Measurements from ENCODE around the gene NUP98. TPM values are rescaled to one million over a fixed set of nuclear protein-coding genes. Genes with fewer than 3 reads are reported as not detected.

Gene NUP98
- total and polyA plus RNA-seq, 10 of the 15 experiments (the other 5 are each of a cell fraction or from before 2014, with no cell fraction given): 21.7 to 108 (median 78.9) TPM

DNA sequence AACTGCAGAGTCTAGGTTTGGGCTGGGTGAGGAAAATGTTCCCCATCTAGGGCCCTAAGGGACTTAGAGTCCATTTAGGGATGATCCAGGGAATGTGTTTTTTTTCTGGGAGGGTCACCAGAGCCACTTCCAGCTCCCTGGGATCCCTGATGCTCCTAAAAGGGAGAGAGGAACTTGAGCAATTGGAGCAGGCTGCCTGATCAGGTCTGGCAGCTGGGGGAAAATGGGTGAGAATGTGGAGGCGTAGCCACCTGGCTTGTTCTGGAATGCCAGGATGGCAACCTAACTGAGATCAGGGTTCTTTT, 12.2 kb upstream of the NUP98 start:
- Histone ChIP-seq H3K4me2 (ENCODE audit: control insufficient read depth, insufficient read depth) (no peak overlapping the region), H3K36me3 (ENCODE audit: control insufficient read depth in 2 of 2, insufficient read depth in 2 of 2, low read length in 1 of 2) (no peaks in the 10 kb centered on the region; a peak in 1 of 4 replicates), H4K20me1 (ENCODE audit: control insufficient read depth, insufficient read depth) (no peaks in the 10 kb centered on the region), H3K9ac (ENCODE audit: control insufficient read depth, insufficient read depth, low read length) (no peak overlapping the region), H3K4me1 (ENCODE audit: control insufficient read depth, insufficient read depth, low read length) (no peaks in the 10 kb centered on the region), H2AFZ (ENCODE audit: control insufficient read depth, low read depth, low read length) (no peak overlapping the region), H3K9me3 (replicated peaks; ENCODE audit: control insufficient read depth, insufficient read depth, low read length) (no peaks in the 10 kb centered on the region), H3K79me2 (ENCODE audit: control insufficient read depth, insufficient read depth, low read length) (no peaks in the 10 kb centered on the region), H3K27me3 (replicated peaks in 1 of 2; ENCODE audit: control insufficient read depth in 2 of 2, insufficient read depth in 2 of 2, low read length in 1 of 2) (no peaks in the 10 kb centered on the region), H3K4me3 (no peak overlapping the region), H3K27ac (ENCODE audit: control insufficient read depth, insufficient read depth) (no peak overlapping the region)
- RAD21 ChIA-PET (ENCODE audit: unreplicated experiment): interaction anchor here (1.0 to 4.4 kb wide), 12 partner anchors 8 to 263 kb away, joined by 3 to 25 read pairs (median 8); partner anchors contain the start of genes NUP98, RHOG and STIM1
- no peak for FAIRE-seq
- intact Hi-C loops (cut with micrococcal nuclease; ENCODE audit: unreplicated experiment) (no loop called here), in situ Hi-C loops (cut with MboI) (no loop called here)
- POLR2A ChIA-PET: interaction anchor here (0.6 to 1.9 kb wide), 5 partner anchors 26 to 263 kb away, joined by 3 to 5 read pairs (median 3); partner anchors contain the start of gene RHOG
- BruUV-seq (replicated peaks): no TSS peak
- CTCF ChIA-PET: interaction anchor here (0.5 to 4.5 kb wide), 36 partner anchors 10 to 820 kb away, joined by 3 to 44 read pairs (median 4); partner anchors contain the start of genes NUP98 and RHOG
- 100% methylated on average over 1 of the region's 1 CpG for WGBS (ENCODE audit: insufficient coverage, insufficient replicate concordance, low lambda C conversion rate, missing lambda C conversion rate)
- SMC1A ChIA-PET (ENCODE audit: uncharacterized antibody, unreplicated experiment): interaction anchor here (0.8 to 4.1 kb wide), 21 partner anchors 11 to 307 kb away, joined by 3 to 33 read pairs (median 4); partner anchors contain the start of genes NUP98 and RHOG
- DNase-seq (ENCODE audit: low read depth, low spot score): no peak
- no peak for ATAC-seq
- no peak for TF ChIP-seq ATF7 (IDR thresholded peaks at IDR 0.05; ENCODE audit: low read depth)
- TF ChIP-seq, protein P1, sequence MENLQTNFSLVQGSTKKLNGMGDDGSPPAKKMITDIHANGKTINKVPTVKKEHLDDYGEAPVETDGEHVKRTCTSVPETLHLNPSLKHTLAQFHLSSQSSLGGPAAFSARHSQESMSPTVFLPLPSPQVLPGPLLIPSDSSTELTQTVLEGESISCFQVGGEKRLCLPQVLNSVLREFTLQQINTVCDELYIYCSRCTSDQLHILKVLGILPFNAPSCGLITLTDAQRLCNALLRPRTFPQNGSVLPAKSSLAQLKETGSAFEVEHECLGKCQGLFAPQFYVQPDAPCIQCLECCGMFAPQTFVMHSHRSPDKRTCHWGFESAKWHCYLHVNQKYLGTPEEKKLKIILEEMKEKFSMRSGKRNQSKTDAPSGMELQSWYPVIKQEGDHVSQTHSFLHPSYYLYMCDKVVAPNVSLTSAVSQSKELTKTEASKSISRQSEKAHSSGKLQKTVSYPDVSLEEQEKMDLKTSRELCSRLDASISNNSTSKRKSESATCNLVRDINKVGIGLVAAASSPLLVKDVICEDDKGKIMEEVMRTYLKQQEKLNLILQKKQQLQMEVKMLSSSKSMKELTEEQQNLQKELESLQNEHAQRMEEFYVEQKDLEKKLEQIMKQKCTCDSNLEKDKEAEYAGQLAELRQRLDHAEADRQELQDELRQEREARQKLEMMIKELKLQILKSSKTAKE (IDR thresholded peaks at IDR 0.05; ENCODE audit: low read depth, poor library complexity, severe bottlenecking): no peak
- TF ChIP-seq, protein P2, sequence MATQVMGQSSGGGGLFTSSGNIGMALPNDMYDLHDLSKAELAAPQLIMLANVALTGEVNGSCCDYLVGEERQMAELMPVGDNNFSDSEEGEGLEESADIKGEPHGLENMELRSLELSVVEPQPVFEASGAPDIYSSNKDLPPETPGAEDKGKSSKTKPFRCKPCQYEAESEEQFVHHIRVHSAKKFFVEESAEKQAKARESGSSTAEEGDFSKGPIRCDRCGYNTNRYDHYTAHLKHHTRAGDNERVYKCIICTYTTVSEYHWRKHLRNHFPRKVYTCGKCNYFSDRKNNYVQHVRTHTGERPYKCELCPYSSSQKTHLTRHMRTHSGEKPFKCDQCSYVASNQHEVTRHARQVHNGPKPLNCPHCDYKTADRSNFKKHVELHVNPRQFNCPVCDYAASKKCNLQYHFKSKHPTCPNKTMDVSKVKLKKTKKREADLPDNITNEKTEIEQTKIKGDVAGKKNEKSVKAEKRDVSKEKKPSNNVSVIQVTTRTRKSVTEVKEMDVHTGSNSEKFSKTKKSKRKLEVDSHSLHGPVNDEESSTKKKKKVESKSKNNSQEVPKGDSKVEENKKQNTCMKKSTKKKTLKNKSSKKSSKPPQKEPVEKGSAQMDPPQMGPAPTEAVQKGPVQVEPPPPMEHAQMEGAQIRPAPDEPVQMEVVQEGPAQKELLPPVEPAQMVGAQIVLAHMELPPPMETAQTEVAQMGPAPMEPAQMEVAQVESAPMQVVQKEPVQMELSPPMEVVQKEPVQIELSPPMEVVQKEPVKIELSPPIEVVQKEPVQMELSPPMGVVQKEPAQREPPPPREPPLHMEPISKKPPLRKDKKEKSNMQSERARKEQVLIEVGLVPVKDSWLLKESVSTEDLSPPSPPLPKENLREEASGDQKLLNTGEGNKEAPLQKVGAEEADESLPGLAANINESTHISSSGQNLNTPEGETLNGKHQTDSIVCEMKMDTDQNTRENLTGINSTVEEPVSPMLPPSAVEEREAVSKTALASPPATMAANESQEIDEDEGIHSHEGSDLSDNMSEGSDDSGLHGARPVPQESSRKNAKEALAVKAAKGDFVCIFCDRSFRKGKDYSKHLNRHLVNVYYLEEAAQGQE (IDR thresholded peaks at IDR 0.05; ENCODE audit: low read depth, low read length): no peak
- TF ChIP-seq MEF2B (IDR thresholded peaks at IDR 0.05; ENCODE audit: partially characterized antibody, poor library complexity, severe bottlenecking): no peak
- TF ChIP-seq, protein P3, sequence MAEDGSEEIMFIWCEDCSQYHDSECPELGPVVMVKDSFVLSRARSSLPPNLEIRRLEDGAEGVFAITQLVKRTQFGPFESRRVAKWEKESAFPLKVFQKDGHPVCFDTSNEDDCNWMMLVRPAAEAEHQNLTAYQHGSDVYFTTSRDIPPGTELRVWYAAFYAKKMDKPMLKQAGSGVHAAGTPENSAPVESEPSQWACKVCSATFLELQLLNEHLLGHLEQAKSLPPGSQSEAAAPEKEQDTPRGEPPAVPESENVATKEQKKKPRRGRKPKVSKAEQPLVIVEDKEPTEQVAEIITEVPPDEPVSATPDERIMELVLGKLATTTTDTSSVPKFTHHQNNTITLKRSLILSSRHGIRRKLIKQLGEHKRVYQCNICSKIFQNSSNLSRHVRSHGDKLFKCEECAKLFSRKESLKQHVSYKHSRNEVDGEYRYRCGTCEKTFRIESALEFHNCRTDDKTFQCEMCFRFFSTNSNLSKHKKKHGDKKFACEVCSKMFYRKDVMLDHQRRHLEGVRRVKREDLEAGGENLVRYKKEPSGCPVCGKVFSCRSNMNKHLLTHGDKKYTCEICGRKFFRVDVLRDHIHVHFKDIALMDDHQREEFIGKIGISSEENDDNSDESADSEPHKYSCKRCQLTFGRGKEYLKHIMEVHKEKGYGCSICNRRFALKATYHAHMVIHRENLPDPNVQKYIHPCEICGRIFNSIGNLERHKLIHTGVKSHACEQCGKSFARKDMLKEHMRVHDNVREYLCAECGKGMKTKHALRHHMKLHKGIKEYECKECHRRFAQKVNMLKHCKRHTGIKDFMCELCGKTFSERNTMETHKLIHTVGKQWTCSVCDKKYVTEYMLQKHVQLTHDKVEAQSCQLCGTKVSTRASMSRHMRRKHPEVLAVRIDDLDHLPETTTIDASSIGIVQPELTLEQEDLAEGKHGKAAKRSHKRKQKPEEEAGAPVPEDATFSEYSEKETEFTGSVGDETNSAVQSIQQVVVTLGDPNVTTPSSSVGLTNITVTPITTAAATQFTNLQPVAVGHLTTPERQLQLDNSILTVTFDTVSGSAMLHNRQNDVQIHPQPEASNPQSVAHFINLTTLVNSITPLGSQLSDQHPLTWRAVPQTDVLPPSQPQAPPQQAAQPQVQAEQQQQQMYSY (CRISPR knock-in tag; IDR thresholded peaks at IDR 0.05): no peak
- TF ChIP-seq RB1 (IDR thresholded peaks at IDR 0.05; ENCODE audit: borderline replicate concordance): no peak
- TF ChIP-seq DPF2 (IDR thresholded peaks at IDR 0.05): no peak
- no peak for TF ChIP-seq YY1 (IDR thresholded peaks at IDR 0.05; ENCODE audit: low read depth, low read length)
- no peak for TF ChIP-seq ZZZ3 (IDR thresholded peaks at IDR 0.05; ENCODE audit: control insufficient read depth, insufficient read length, low read depth)
- TF ChIP-seq ETV6 (conservative IDR thresholded peaks at IDR 0.05 in 1 of 2, IDR thresholded peaks at IDR 0.05 in 1 of 2; ENCODE audit: borderline replicate concordance in 1 of 2, low read depth in 1 of 2): no peak
- TF ChIP-seq, protein P4, sequence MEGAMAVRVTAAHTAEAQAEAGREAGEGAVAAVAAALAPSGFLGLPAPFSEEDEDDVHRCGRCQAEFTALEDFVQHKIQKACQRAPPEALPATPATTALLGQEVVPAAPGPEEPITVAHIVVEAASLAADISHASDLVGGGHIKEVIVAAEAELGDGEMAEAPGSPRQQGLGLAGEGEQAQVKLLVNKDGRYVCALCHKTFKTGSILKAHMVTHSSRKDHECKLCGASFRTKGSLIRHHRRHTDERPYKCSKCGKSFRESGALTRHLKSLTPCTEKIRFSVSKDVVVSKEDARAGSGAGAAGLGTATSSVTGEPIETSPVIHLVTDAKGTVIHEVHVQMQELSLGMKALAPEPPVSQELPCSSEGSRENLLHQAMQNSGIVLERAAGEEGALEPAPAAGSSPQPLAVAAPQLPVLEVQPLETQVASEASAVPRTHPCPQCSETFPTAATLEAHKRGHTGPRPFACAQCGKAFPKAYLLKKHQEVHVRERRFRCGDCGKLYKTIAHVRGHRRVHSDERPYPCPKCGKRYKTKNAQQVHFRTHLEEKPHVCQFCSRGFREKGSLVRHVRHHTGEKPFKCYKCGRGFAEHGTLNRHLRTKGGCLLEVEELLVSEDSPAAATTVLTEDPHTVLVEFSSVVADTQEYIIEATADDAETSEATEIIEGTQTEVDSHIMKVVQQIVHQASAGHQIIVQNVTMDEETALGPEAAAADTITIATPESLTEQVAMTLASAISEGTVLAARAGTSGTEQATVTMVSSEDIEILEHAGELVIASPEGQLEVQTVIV (IDR thresholded peaks at IDR 0.05; ENCODE audit: borderline replicate concordance, partially characterized antibody): no peak

All from GM12878 (cell line).